Fibroblast of villous mesenchyme (primary cell): ENCODE measurements around the gene RPS16. TPM values are rescaled to one million over a fixed set of nuclear protein-coding genes. Genes with fewer than 3 reads are reported as not detected.

ENCODE experiments used
- DNase-seq: peaks from one replicate; pipeline ENCODE4 v3.0.0-alpha.2; 2010; ENCODE audit warnings: low read depth
- H3K4me3 ChIP-seq: 2 replicates; pipeline ENCODE4 v1.5.1; 2011; ENCODE audit warnings: low read depth, mild to moderate bottlenecking, low read length
- CTCF ChIP-seq: IDR thresholded peaks from 2 replicates; pipeline ENCODE4 v1.5.1; 2012; ENCODE audit warnings: low read depth, mild to moderate bottlenecking, low read length; ENCODE audit not compliant: insufficient read depth
- small RNA-seq: library from RNA; depleted of rRNA; stranded (forward); fragments of <200 nt; gene quantifications from one replicate; pipeline ENCODE3, GENCODE V24; 2012
- total RNA-seq: library from RNA; depleted of rRNA; stranded (reverse); fragments of >200 nt; gene quantifications from 2 replicates; pipeline ENCODE4 v1.2.3, GENCODE V29; 2012

RPS16 gene
- total RNA-seq, 1 donor: 43.2 TPM

- no peak for TF ChIP-seq CTCF
These were observed 45.3 kb downstream of the RPS16 start for GRCh38 chr19:39390451-39390750.

GRCh38 chr19:39389631-39390414 is 45.9 kb downstream of the RPS16 start:
- DNase-seq: no peak
- no peak for TF ChIP-seq CTCF
- H3K4me3 ChIP-seq: peak overlapping the region; percentile 78

More at GRCh38 chr19:39390451-39390750, 45.3 kb downstream of the RPS16 start:
- H3K4me3 ChIP-seq: peak overlapping the region; percentile 78
- DNase-seq: no peak

- no peak overlapping the region for H3K4me3 ChIP-seq
- TF ChIP-seq CTCF: no peak
- no peak for DNase-seq
These were observed 47.1 kb downstream of the RPS16 start for GRCh38 chr19:39388657-39389056.

- no peak for DNase-seq
- TF ChIP-seq CTCF: no peak
- H3K4me3 ChIP-seq: no peak overlapping the region
These were observed 49.2 kb downstream of the RPS16 start for GRCh38 chr19:39386557-39386956.

GRCh38 chr19:39385629-39386411 is 49.9 kb downstream of the RPS16 start:
- no peak for DNase-seq
- no peak overlapping the region for H3K4me3 ChIP-seq
- no peak for TF ChIP-seq CTCF

- no peak for DNase-seq
- no peak overlapping the region for H3K4me3 ChIP-seq
- TF ChIP-seq CTCF: no peak
These were observed 50.7 kb downstream of the RPS16 start for GRCh38 chr19:39384839-39385568.

Small RNAs within 50 kb of the gene (small RNA-seq; reads per million reads assigned to genes)
- gene MIR4530: not detected

Other genes with a start within 250 kb of the RPS16 start
- gene NCCRP1, start 239.0 kb downstream of the RPS16 start, total RNA-seq: not detected in 2 replicates
- not detected in 2 replicates for gene SYCN, start 231.7 kb downstream of the RPS16 start, total RNA-seq
- gene IFNL3, start 190.9 kb downstream of the RPS16 start, total RNA-seq: not detected in 2 replicates
- gene IFNL4, start 187.1 kb downstream of the RPS16 start, total RNA-seq: not detected in 2 replicates
- not detected in 2 replicates for gene IFNL2, start 167.6 kb downstream of the RPS16 start, total RNA-seq
- not detected in 2 replicates for gene IFNL1, start 139.5 kb downstream of the RPS16 start, total RNA-seq
- gene LRFN1, start 115.1 kb downstream of the RPS16 start, total RNA-seq: under 0.01 TPM in 1 of 2 replicates, not detected in the other
- 0.86 and 1.6 TPM in 2 replicates for gene GMFG, start 99.9 kb downstream of the RPS16 start, total RNA-seq
- 38.0 and 45.7 TPM in 2 replicates for gene SAMD4B, start 93.5 kb downstream of the RPS16 start, total RNA-seq
- 29.6 and 33.2 TPM in 2 replicates for gene PAF1, start 44.8 kb downstream of the RPS16 start, total RNA-seq
- 22.0 and 22.2 TPM in 2 replicates for gene MED29, start 44.6 kb downstream of the RPS16 start, total RNA-seq
- gene ZFP36, start 29.1 kb downstream of the RPS16 start, total RNA-seq: 5.8 and 8.6 TPM in 2 replicates
- gene PLEKHG2, start 23.3 kb downstream of the RPS16 start, total RNA-seq: 25.0 and 39.3 TPM in 2 replicates
- 71.8 and 80.7 TPM in 2 replicates for gene SUPT5H, start 9.6 kb upstream of the RPS16 start, total RNA-seq
- 48.8 and 49.6 TPM in 2 replicates for gene TIMM50, start 44.9 kb upstream of the RPS16 start, total RNA-seq
- under 0.01 and 0.43 TPM in 2 replicates for gene DLL3, start 63.0 kb upstream of the RPS16 start, total RNA-seq
- not detected in 2 replicates for gene SELENOV, start 79.2 kb upstream of the RPS16 start, total RNA-seq
- 4.3 and 4.5 TPM in 2 replicates for gene EID2B, start 96.9 kb upstream of the RPS16 start, total RNA-seq
- gene EID2, start 104.2 kb upstream of the RPS16 start, total RNA-seq: 8.4 and 10.8 TPM in 2 replicates
- not detected in 2 replicates for gene LGALS13, start 166.6 kb upstream of the RPS16 start, total RNA-seq
- gene LGALS16, start 220.0 kb upstream of the RPS16 start, total RNA-seq: not detected in 2 replicates